HepG2 (cell line): ENCODE results near the gene RUNDC1. TPM values are rescaled to one million over a fixed set of nuclear protein-coding genes. Genes with fewer than 3 reads are reported as not detected.

Source experiments
- HMGA1 ChIP-seq: sonication (generic); formaldehyde crosslinking; conservative IDR thresholded peaks from 2 replicates; pipeline ENCODE4 v1.4.0; 2020; ENCODE audit warnings: missing genetic modification reagents
- JUND ChIP-seq: sonication (generic); formaldehyde crosslinking; IDR thresholded peaks from 2 replicates; pipeline ENCODE4 v1.8.0; 2022; ENCODE audit warnings: mild to moderate bottlenecking, missing genetic modification reagents
- NFIB ChIP-seq: sonication (generic); formaldehyde crosslinking; IDR thresholded peaks from 2 replicates; pipeline ENCODE4 v1.9.0; 2021; ENCODE audit warnings: missing genetic modification reagents, mild to moderate bottlenecking, borderline replicate concordance
- ONECUT2 ChIP-seq: sonication (generic); formaldehyde crosslinking; IDR thresholded peaks from 2 replicates; pipeline ENCODE4 v1.4.0; 2020; ENCODE audit warnings: missing genetic modification reagents
- PTBP1 ChIP-seq: fragments of 200-400 bp; formaldehyde crosslinking; IDR thresholded peaks from 2 replicates; pipeline ENCODE4 v1.6.1; 2018; ENCODE audit warnings: low read length, low read depth; ENCODE audit not compliant: poor library complexity, severe bottlenecking
- SRSF9 ChIP-seq: fragments of 200-400 bp; formaldehyde crosslinking; IDR thresholded peaks from 2 replicates; pipeline ENCODE4 v1.6.1; 2018; ENCODE audit warnings: borderline replicate concordance, mild to moderate bottlenecking, low read depth, low read length; ENCODE audit not compliant: insufficient read depth, poor library complexity, severe bottlenecking
- ZBTB7A ChIP-seq: sonication (generic); formaldehyde crosslinking; IDR thresholded peaks from 2 replicates; pipeline ENCODE4 v1.8.0; 2022; ENCODE audit warnings: mild to moderate bottlenecking, missing genetic modification reagents
- ZNF570 ChIP-seq: sonication (generic); formaldehyde crosslinking; IDR thresholded peaks from 2 replicates; pipeline ENCODE4 v1.4.0; 2020; ENCODE audit warnings: mild to moderate bottlenecking, missing genetic modification reagents, borderline replicate concordance
- polyA plus RNA-seq, 8 experiments: library from polyadenylated mRNA; depleted of rRNA in 3 of 8; stranded (reverse) in 7 of 8; unstranded in 1 of 8; fragments of >200 nt; fragmentation: Illumina TruSeq in 4 of 8; extraction: Trizol in 4 of 8; gene quantifications; 2 replicates each; pipeline versions ENCODE4 v1.2.1 to v1.2.3, GENCODE V29; 2011 to 2016; ENCODE audit warnings: low read depth in 4 of 8, missing spikeins in 1 of 8, mixed read lengths in 1 of 8; ENCODE audit not compliant: insufficient read depth in 1 of 8
- total RNA-seq, 5 experiments: library from RNA; depleted of rRNA; stranded (reverse); fragments of >200 nt; fragmentation: Illumina TruSeq; extraction: Trizol; gene quantifications; 2 replicates each; pipeline ENCODE4 v1.2.3, GENCODE V29; 2016; ENCODE audit warnings: low read depth in 1 of 5
- TF ChIP-seq, protein P1 (sequence below): sonication (generic); formaldehyde crosslinking; IDR thresholded peaks from 2 replicates; pipeline ENCODE4 v1.5.0; 2020; ENCODE audit warnings: mild to moderate bottlenecking, missing genetic modification reagents
- TF ChIP-seq, protein P2 (sequence below), 2 experiments: sonication (generic) in 1 of 2; formaldehyde crosslinking in 1 of 2; IDR thresholded peaks; 2 replicates each; pipeline versions ENCODE4 v1.4.0 to v1.6.1; 2018 to 2020; ENCODE audit warnings: missing genetic modification reagents in 2 of 2, borderline replicate concordance in 1 of 2, low read depth in 1 of 2, mild to moderate bottlenecking in 1 of 2, missing biosample characterization in 1 of 2
- TF ChIP-seq, protein P3 (sequence below): fragments of 450-650 bp; IDR thresholded peaks from 2 replicates; pipeline ENCODE4 v1.6.1; 2017
- TF ChIP-seq, protein P4 (sequence below): sonication (generic); formaldehyde crosslinking; IDR thresholded peaks from 2 replicates; pipeline ENCODE4 v1.9.0; 2021; ENCODE audit warnings: mild to moderate bottlenecking, missing genetic modification reagents
- TF ChIP-seq, protein P5 (sequence below): IDR thresholded peaks from 2 replicates; pipeline ENCODE4 v1.6.1; 2016; ENCODE audit warnings: mild to moderate bottlenecking, missing biosample characterization, missing genetic modification reagents

Gene RUNDC1
- total and polyA plus RNA-seq, 2 of the 13 experiments (the other 11 are each of a cell fraction or from before 2014, with no cell fraction given), result 10.3 to 11.4 TPM

DNA sequence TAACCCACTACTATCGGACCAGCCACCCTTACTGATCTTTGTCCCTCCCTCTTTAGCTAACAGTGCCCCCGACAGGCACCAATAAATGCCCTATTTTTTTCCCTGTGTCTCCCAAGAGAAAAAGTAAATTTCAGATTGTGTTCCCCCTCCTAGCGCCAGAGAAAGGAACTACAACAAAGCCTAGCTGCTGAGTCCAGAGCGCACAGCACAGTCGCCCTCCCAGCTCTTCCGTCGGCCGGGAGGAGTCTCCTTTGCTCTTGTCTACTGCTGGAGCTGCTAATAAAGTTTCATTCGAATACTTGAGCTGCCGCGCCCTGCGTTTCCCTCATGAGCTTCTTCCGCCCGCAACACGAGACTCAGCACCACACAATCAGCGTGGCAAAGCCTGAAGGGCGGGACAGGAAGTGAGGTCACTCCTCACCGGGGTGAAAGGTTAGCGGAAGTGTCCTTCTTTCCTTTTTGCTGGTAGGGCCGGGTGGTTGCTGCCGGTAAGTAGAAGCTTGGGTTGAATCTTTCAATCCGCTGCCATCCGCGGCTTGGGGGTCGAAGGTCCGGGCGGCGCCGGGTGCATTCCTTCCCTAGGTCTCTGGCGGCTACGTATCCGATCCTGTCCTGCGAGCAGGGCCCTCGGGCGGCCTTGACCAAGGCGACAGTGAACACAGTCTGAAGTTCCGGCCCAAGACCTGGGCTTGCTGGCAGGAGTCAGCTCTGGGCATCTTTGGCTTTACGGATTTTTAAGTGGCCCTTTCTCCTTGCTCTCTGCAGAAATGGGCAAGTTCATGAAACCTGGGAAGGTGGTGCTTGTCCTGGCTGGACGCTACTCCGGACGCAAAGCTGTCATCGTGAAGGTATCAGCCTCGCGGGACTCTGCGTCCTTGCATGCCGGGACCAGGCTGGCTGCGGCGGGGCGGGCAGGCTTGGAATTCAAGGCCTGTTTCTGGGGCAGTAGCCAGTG, 17.9 kb downstream of the RUNDC1 start, which contains the start of gene RPL27 (continued):
- TF ChIP-seq, protein P1, sequence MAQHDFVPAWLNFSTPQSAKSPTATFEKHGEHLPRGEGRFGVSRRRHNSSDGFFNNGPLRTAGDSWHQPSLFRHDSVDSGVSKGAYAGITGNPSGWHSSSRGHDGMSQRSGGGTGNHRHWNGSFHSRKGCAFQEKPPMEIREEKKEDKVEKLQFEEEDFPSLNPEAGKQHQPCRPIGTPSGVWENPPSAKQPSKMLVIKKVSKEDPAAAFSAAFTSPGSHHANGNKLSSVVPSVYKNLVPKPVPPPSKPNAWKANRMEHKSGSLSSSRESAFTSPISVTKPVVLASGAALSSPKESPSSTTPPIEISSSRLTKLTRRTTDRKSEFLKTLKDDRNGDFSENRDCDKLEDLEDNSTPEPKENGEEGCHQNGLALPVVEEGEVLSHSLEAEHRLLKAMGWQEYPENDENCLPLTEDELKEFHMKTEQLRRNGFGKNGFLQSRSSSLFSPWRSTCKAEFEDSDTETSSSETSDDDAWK, result no peak
- TF ChIP-seq NFIB (no peak), HMGA1 (CRISPR knock-in tag) (no peak), JUND (CRISPR knock-in tag) (peak; percentile 82; the same call in 1 of the 2 replicates), PTBP1 (peak; percentile 22), ONECUT2 (CRISPR knock-in tag) (no peak), SRSF9 (no peak), ZBTB7A (CRISPR knock-in tag) (no peak), ZNF570 (CRISPR knock-in tag) (peak; percentile 78; the same call in 1 of the 2 replicates)
- TF ChIP-seq, protein P2, sequence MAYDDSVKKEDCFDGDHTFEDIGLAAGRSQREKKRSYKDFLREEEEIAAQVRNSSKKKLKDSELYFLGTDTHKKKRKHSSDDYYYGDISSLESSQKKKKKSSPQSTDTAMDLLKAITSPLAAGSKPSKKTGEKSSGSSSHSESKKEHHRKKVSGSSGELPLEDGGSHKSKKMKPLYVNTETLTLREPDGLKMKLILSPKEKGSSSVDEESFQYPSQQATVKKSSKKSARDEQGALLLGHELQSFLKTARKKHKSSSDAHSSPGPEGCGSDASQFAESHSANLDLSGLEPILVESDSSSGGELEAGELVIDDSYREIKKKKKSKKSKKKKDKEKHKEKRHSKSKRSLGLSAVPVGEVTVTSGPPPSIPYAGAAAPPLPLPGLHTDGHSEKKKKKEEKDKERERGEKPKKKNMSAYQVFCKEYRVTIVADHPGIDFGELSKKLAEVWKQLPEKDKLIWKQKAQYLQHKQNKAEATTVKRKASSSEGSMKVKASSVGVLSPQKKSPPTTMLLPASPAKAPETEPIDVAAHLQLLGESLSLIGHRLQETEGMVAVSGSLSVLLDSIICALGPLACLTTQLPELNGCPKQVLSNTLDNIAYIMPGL (CRISPR knock-in tag; IDR thresholded peaks at IDR 0.05; ENCODE audit: borderline replicate concordance in 1 of 2, low read depth in 1 of 2), result peak; percentile 97
- TF ChIP-seq, protein P3, sequence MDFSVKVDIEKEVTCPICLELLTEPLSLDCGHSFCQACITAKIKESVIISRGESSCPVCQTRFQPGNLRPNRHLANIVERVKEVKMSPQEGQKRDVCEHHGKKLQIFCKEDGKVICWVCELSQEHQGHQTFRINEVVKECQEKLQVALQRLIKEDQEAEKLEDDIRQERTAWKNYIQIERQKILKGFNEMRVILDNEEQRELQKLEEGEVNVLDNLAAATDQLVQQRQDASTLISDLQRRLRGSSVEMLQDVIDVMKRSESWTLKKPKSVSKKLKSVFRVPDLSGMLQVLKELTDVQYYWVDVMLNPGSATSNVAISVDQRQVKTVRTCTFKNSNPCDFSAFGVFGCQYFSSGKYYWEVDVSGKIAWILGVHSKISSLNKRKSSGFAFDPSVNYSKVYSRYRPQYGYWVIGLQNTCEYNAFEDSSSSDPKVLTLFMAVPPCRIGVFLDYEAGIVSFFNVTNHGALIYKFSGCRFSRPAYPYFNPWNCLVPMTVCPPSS, result no peak
- TF ChIP-seq, protein P4, sequence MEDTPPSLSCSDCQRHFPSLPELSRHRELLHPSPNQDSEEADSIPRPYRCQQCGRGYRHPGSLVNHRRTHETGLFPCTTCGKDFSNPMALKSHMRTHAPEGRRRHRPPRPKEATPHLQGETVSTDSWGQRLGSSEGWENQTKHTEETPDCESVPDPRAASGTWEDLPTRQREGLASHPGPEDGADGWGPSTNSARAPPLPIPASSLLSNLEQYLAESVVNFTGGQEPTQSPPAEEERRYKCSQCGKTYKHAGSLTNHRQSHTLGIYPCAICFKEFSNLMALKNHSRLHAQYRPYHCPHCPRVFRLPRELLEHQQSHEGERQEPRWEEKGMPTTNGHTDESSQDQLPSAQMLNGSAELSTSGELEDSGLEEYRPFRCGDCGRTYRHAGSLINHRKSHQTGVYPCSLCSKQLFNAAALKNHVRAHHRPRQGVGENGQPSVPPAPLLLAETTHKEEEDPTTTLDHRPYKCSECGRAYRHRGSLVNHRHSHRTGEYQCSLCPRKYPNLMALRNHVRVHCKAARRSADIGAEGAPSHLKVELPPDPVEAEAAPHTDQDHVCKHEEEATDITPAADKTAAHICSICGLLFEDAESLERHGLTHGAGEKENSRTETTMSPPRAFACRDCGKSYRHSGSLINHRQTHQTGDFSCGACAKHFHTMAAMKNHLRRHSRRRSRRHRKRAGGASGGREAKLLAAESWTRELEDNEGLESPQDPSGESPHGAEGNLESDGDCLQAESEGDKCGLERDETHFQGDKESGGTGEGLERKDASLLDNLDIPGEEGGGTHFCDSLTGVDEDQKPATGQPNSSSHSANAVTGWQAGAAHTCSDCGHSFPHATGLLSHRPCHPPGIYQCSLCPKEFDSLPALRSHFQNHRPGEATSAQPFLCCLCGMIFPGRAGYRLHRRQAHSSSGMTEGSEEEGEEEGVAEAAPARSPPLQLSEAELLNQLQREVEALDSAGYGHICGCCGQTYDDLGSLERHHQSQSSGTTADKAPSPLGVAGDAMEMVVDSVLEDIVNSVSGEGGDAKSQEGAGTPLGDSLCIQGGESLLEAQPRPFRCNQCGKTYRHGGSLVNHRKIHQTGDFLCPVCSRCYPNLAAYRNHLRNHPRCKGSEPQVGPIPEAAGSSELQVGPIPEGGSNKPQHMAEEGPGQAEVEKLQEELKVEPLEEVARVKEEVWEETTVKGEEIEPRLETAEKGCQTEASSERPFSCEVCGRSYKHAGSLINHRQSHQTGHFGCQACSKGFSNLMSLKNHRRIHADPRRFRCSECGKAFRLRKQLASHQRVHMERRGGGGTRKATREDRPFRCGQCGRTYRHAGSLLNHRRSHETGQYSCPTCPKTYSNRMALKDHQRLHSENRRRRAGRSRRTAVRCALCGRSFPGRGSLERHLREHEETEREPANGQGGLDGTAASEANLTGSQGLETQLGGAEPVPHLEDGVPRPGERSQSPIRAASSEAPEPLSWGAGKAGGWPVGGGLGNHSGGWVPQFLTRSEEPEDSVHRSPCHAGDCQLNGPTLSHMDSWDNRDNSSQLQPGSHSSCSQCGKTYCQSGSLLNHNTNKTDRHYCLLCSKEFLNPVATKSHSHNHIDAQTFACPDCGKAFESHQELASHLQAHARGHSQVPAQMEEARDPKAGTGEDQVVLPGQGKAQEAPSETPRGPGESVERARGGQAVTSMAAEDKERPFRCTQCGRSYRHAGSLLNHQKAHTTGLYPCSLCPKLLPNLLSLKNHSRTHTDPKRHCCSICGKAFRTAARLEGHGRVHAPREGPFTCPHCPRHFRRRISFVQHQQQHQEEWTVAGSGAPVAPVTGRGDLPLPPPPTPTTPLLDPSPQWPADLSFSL (CRISPR knock-in tag), result peak; percentile 64; the same call in 1 of the 2 replicates
- TF ChIP-seq, protein P5, sequence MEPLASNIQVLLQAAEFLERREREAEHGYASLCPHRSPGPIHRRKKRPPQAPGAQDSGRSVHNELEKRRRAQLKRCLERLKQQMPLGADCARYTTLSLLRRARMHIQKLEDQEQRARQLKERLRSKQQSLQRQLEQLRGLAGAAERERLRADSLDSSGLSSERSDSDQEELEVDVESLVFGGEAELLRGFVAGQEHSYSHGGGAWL (CRISPR knock-in tag), result peak; percentile 91
